A673 (cell line): ENCODE data around the gene VARS1.

Experiments
- EZH2 ChIP-seq: fragments of 200-600 bp; sonication (generic); IDR thresholded peaks from 2 replicates; pipeline ENCODE4 v1.6.1; 2017; ENCODE audit warnings: borderline replicate concordance, low read depth, mild to moderate bottlenecking, mixed read lengths, antibody characterized with exemption, low read length; ENCODE audit not compliant: poor library complexity, severe bottlenecking
- TF ChIP-seq, protein P1 (sequence below): fragments of 300-800, 200-600 bp; sonication (generic); conservative IDR thresholded peaks from 2 replicates; pipeline ENCODE4 v1.5.1; 2017; ENCODE audit warnings: low read depth, mild to moderate bottlenecking, antibody characterized with exemption, low read length, moderate library complexity, mixed read lengths

DNA sequence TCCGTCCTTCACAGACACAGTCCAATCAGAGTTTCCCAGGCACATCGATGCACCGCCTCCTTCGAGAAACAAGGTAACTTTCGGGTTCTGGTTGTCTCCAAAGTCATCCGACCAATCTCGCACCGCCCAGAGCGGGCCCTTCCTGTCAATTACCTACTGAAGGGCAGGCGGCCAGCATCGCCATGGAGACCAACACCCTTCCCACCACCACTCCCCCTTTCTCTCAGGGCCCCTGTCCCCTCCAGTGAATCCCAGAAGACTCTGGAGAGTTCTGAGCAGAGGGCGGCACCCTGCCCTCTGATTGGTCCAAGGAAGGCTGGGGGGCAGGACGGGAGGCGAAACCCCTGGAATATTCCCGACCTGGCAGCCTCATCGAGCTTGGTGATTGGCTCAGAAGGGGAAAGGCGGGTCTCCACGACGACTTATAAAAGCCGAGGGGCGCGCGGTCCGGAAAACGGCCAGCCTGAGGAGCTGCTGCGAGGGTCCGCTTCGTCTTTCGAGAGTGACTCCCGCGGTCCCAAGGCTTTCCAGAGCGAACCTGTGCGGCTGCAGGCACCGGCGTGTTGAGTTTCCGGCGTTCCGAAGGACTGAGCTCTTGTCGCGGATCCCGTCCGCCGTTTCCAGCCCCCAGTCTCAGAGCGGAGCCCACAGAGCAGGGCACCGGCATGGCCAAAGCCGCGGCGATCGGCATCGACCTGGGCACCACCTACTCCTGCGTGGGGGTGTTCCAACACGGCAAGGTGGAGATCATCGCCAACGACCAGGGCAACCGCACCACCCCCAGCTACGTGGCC, 31.9 kb upstream of the VARS1 start, which contains the start of gene HSPA1B:
- TF ChIP-seq, protein P1, sequence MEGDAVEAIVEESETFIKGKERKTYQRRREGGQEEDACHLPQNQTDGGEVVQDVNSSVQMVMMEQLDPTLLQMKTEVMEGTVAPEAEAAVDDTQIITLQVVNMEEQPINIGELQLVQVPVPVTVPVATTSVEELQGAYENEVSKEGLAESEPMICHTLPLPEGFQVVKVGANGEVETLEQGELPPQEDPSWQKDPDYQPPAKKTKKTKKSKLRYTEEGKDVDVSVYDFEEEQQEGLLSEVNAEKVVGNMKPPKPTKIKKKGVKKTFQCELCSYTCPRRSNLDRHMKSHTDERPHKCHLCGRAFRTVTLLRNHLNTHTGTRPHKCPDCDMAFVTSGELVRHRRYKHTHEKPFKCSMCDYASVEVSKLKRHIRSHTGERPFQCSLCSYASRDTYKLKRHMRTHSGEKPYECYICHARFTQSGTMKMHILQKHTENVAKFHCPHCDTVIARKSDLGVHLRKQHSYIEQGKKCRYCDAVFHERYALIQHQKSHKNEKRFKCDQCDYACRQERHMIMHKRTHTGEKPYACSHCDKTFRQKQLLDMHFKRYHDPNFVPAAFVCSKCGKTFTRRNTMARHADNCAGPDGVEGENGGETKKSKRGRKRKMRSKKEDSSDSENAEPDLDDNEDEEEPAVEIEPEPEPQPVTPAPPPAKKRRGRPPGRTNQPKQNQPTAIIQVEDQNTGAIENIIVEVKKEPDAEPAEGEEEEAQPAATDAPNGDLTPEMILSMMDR, result no peak
- TF ChIP-seq EZH2, result no peak
